ENCODE measurements around the gene CTSZ. TPM values are rescaled to one million over a fixed set of nuclear protein-coding genes. Genes with fewer than 3 reads are reported as not detected.
"Not testable (repeated sequence)": the region's sequence is repeated elsewhere in the genome, so short reads cannot be mapped to it uniquely, and the experiment has no call there.

The CTSZ gene
- total RNA-seq, 4 donors from 2014 or later = 152 to 256 (median 212) TPM

GRCh38 chr20:59014680-59015389 lies 7.8 kb upstream of the CTSZ start:
- no peaks in the 10 kb centered on the region for H3K36me3 ChIP-seq
- TF ChIP-seq, protein P1, sequence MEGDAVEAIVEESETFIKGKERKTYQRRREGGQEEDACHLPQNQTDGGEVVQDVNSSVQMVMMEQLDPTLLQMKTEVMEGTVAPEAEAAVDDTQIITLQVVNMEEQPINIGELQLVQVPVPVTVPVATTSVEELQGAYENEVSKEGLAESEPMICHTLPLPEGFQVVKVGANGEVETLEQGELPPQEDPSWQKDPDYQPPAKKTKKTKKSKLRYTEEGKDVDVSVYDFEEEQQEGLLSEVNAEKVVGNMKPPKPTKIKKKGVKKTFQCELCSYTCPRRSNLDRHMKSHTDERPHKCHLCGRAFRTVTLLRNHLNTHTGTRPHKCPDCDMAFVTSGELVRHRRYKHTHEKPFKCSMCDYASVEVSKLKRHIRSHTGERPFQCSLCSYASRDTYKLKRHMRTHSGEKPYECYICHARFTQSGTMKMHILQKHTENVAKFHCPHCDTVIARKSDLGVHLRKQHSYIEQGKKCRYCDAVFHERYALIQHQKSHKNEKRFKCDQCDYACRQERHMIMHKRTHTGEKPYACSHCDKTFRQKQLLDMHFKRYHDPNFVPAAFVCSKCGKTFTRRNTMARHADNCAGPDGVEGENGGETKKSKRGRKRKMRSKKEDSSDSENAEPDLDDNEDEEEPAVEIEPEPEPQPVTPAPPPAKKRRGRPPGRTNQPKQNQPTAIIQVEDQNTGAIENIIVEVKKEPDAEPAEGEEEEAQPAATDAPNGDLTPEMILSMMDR (IDR thresholded peaks at IDR 0.05) = no peak
- TF ChIP-seq POLR2A (IDR thresholded peaks at IDR 0.05) = no peak
- H3K27ac ChIP-seq = no peak overlapping the region
- DNase-seq = no peak
- no peaks in the 10 kb centered on the region for H3K9me3 ChIP-seq
- no peak overlapping the region for H3K4me3 ChIP-seq (replicated peaks in 1 of 3)
- peaks cover 9 to 12% of the 10 kb centered on the region in 2 donors for H3K4me1 ChIP-seq
- no peaks in the 10 kb centered on the region for H3K27me3 ChIP-seq
- 89 to 94% methylated on average over 8 to 16 of the region's 17 CpGs for WGBS, 2 donors
- intact Hi-C loops (cut with DNase I) = no loop called here

- Histone ChIP-seq H3K4me1 (peaks cover 12% of the 10 kb centered on the region in 2 donors), H3K4me3 (replicated peaks in 1 of 3) (no peak overlapping the region), H3K27ac (no peak overlapping the region), H3K36me3 (no peaks in the 10 kb centered on the region), H3K9me3 (no peaks in the 10 kb centered on the region), H3K27me3 (no peaks in the 10 kb centered on the region)
- no peak for DNase-seq
- intact Hi-C loops (cut with DNase I) = no loop called here
- TF ChIP-seq POLR2A (IDR thresholded peaks at IDR 0.05) = no peak
- TF ChIP-seq, protein P1 (IDR thresholded peaks at IDR 0.05) = no peak
- 73 to 82% methylated on average over 13 of the region's 13 CpGs for WGBS, 2 donors
Observed at GRCh38 chr20:59013959-59014608, 7.0 kb upstream of the CTSZ start.

DNA sequence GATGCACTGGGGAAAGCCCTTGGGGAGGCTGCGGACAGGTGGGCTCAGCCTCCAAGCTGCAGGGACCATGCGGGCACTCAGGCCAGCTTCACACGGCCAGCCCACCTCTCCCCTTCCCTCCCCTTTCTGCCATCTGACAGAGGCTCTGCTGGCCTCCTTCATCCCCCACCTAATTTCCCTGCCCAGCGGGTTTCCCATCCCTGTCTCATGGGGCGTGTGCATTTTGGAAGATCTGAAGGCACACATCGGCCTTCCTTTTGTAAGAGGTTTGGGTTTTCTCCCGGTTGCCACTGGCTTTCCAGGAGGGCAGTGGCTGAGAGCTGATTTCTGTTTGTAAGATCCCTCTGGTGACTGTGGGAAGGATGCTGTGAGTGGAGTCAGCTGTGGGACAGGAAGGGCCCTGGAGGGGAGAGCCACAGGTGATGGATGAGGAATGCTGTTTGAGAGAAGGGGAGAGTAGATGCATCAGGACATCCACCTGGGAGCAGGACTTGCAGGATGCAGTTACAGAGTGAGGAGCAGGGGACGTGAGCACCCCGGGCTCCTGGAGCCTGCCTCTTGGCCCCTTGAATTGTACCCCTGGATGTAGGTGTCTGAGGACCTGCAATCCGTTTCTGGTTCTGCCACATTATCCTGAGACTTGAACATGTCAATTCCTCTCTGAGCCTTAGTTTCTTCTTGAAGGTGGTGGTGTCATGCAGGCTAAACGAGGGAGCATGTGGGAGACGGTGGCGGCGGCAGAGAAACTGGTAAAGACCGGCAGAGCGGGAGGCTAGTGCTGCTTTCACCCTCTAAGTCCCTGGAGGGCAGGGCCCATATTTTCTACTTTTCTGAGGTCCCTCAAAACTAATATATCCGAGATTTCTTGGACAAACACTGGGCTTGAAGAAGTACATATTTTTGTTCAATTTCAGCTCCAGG lies 6.2 kb upstream of the CTSZ start:
- 88 to 89% methylated on average over 17 of the region's 17 CpGs for WGBS, 2 donors
- Histone ChIP-seq H3K27me3 (no peaks in the 10 kb centered on the region), H3K27ac (no peak overlapping the region), H3K4me3 (replicated peaks in 1 of 3) (no peak overlapping the region), H3K36me3 (no peaks in the 10 kb centered on the region), H3K9me3 (no peaks in the 10 kb centered on the region), H3K4me1 (peaks cover 12% of the 10 kb centered on the region in 2 donors)
- TF ChIP-seq POLR2A (IDR thresholded peaks at IDR 0.05) = no peak
- TF ChIP-seq, protein P1 (IDR thresholded peaks at IDR 0.05) = no peak
- intact Hi-C loops (cut with DNase I) = no loop called here
- DNase-seq = no peak

GRCh38 chr20:59011874-59012157 lies 4.8 kb upstream of the CTSZ start:
- H3K27ac ChIP-seq; H3K4me3 ChIP-seq (replicated peaks in 1 of 3); intact Hi-C loops (cut with DNase I); H3K27me3 ChIP-seq; H3K9me3 ChIP-seq; H3K36me3 ChIP-seq; DNase-seq: not testable (repeated sequence)
- H3K4me1 ChIP-seq = peaks cover 18 to 23% of the 10 kb centered on the region in 2 donors
- 88 to 89% methylated on average over 3 of the region's 3 CpGs for WGBS, 2 donors

DNA sequence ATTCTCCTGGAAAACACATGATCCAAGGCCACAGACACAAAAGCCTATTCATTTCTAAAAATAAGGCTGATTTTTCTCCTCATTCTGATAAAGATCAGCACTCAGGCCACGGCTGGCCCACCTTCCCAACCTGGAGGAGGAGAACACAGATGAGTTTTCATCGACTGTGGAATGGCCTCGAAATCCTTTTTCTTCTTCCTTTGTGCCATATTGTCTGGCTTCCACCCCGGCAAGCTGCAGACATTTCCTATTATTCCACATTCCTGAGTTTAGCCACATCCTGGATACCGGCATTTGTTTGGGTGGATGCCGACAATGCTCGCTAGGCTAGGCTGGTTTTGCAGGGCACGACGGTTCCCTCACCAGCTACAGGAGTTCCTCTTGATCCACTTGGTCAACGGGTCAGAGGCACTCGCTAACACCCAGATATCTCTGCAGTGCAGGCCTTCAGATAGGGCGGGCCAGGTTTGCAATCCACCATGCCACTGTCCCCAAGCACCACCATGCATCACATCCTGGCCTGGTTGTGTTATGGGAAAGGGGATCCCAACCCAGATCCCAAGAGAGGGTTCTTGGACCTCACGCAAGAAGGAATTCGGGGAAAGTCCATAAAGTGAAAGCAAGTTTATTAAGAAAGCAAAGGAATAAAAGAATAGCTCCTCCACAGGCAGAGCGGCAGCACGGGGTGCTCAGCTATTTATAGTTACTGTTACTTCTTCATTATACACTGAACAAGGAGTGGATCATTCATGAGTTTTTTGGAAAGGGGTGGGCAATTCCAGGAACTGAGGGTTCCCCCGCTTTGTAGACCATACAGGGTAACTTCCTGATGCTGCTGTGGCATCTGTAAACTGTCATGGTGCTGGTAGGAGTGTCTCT lies 4.2 kb upstream of the CTSZ start:
- no peaks in the 10 kb centered on the region for H3K27me3 ChIP-seq
- no peaks in the 10 kb centered on the region for H3K9me3 ChIP-seq
- no peaks in the 10 kb centered on the region for H3K36me3 ChIP-seq
- intact Hi-C loops (cut with DNase I) = no loop called here
- H3K4me1 ChIP-seq = peaks cover 22 to 25% of the 10 kb centered on the region in 2 donors
- no peak overlapping the region for H3K4me3 ChIP-seq (replicated peaks in 1 of 3)
- TF ChIP-seq, protein P1 (IDR thresholded peaks at IDR 0.05) = no peak
- TF ChIP-seq POLR2A (IDR thresholded peaks at IDR 0.05) = no peak
- peak in 1 of 2 donors; percentile 21 for DNase-seq
- H3K27ac ChIP-seq = peak overlapping the region in 2 of 3 donors; percentile 49 to 56
- WGBS, 2 donors = 71 to 74% methylated on average over 17 of the region's 17 CpGs
